Right forelimb (tissue), 1 donor: ENCODE data around the gene BFAR.
"Not testable (repeated sequence)": the region's sequence is repeated elsewhere in the genome, so short reads cannot be mapped to it uniquely, and the experiment has no call there.

Source experiments
- DNase-seq: peaks from one replicate; pipeline ENCODE4 v3.0.0-alpha.2; 2018

BFAR gene

GRCh38 chr16:14636179-14636950 lies 3.6 kb downstream of the BFAR start:
- DNase-seq: not testable (repeated sequence)

DNA sequence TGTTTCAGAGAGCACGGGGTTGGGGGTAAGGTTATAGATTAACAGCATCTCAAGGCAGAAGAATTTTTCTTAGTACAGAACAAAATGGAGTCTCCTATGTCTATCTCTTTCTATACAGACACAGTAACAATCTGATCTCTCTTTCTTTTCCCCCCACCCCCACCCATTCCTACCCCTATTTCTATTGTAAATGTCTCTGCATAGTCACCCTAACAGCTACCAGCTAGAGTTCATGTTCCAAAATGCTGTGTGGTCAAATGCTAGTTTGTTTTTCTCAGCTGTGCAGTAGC lies 4.1 kb downstream of the BFAR start:
- not testable (repeated sequence) for DNase-seq

DNA sequence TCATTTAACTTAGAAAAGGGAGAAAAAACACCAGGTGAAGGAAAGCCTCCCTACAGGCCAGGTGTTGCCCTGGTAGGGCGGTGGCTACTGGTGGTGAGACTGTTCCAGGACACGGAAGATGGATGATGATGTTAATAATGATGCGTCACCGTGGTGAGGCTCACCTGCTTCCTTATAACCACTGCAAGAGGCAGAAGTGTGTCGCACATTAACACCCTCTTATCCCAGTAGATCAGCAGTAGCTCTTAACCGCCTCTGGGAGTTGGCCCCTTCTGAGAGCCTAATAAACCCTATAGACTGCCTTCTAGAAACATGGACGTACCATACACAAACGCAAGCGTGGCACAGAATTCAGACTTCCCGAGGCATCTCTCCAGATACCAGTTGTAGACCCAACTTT lies 7.8 kb downstream of the BFAR start:
- DNase-seq: no peak

- DNase-seq: no peak
These were observed 8.5 kb downstream of the BFAR start for GRCh38 chr16:14641206-14641605.

GRCh38 chr16:14641926-14642325 lies 9.2 kb downstream of the BFAR start:
- no peak for DNase-seq

DNA sequence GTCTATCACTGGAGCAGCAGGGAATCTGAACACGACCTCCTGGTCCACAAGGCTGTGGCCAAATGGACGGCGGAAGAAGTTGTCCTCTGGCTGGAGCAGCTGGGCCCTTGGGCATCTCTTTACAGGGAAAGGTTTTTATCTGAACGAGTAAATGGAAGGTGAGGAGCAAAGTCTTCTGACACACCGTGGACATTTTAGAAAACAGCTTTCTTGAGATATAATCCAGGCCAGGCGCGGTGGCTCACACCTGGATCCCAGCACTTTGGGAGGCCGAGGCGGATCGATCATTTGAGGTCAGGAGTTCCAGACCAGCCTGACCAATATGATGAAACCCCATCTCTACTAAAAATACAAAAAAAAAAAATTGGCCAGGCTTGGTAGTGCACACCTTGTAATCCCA lies 17.1 kb downstream of the BFAR start:
- DNase-seq: no peak

GRCh38 chr16:14650629-14651028 lies 17.9 kb downstream of the BFAR start:
- DNase-seq: no peak

DNA sequence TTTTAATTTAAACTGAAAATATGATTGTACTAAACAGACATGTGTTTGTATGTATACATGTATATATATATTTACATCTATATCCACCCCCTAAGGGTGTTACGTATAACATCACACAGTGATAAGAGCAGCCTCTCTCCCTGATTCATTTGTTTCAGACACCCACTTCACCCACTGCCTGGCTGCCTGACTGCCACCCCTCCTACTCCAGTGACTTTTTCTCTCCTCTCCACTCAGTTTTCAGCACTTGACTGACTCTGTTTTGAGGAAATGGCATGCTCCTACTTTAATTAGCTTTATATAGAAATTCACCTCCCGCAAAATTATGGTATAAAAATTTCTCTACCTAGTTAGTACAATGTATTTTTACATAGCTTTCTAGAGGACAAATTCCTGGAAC lies 20.0 kb downstream of the BFAR start:
- DNase-seq: no peak

- no peak for DNase-seq
These were observed 25.3 kb downstream of the BFAR start for GRCh38 chr16:14658063-14658462.

DNA sequence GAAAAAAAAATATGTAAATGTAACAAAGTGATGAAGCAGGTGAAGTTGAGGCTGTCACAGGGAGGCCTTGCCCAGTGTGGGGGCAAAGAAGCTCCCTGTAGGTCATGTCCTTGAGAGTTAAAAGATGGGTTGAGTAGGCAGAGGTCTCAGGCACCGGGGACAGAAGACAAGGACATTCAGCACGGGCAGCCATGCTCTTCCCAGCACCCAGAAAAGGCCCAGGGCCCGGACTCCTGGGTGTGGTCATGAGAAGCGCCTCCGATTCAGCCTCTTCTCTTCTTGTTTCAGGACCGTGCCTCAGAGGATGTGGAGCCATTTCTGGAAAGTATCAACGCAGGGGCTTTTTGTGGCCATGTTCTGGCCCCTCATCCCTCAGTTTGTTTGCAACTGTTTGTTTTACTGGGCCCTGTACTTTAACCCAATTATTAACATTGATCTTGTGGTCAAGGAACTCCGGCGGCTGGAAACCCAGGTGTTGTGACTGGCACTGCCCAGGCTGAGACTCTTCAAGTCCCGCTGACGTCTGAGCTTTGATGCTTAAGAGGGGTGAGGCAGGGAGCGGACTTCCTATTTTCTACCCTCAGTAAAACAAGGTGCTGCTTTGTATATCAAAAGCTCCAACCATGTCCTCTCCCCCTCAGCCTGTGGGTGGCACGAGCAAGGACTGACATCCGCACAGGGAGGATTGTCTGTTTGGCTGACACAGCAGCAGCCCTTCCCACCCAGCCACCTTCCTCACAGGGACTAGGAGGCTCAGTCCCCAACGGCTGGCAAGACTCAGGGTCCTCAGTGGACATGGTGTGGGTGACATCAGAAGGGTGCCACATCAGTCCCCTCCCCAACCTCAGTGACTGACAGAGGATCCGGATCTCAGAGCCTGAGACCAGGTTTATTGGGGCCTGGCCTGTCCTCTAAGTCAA lies 34.9 kb downstream of the BFAR start:
- no peak for DNase-seq

DNA sequence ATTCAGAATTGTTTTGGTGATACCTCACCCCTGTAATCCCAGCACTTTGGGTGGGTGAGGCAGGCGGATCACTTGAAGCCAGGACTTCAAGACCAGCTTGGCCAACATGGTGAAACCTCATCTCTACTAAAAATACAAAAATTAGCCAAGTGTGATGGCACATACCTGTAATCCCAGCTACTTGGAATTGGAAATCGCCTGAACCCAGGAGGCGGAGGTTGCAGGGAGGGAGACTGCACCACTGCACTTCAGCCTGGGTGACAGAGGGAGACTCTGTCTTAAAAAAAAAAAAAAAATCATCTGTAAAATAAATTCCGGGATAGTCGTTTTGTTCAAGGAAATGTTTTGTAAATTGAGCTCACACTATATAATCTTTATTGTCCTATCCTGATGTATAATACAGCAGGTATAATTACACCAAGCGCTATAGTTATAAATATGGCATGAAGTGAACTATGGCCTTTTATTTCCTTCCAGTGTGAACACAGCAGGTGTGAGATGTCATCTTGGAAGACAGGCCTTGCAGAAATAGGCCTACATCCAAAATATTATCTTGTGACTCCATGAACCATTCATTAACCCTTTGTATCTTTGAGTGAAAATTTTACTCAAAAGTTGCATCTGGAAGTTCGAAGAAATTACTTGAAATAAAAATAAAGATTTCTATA lies 35.9 kb downstream of the BFAR start:
- no peak for DNase-seq

- DNase-seq: no peak
These were observed 37.0 kb downstream of the BFAR start for GRCh38 chr16:14669776-14670175.

DNA sequence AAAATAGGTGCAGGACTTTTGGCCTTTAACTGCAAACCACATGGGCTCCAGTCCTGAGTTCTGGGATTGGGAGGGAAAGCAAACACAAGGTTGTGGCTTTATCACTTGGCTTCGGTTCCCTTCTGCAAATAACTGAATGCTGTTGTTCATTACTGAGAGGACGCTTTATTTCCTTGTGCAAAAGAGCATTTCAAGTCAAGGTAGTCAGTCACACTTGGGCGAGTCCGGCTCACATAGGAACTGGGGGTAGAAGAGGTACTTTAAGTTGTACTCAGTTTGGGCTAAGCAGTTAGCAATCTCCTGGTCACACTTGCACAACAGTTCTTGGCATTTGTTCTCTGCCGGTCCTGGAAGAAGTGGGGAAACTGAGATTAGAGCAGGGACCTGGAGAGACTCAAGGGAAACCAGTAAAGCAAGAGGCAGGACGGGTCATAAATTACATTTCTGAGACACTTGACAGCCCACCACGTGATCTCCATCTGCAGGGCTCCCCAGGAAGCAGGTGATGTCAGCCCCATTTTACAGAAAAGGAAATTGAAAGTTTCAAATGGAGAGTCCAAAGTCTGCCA lies 39.7 kb downstream of the BFAR start:
- DNase-seq: no peak

DNA sequence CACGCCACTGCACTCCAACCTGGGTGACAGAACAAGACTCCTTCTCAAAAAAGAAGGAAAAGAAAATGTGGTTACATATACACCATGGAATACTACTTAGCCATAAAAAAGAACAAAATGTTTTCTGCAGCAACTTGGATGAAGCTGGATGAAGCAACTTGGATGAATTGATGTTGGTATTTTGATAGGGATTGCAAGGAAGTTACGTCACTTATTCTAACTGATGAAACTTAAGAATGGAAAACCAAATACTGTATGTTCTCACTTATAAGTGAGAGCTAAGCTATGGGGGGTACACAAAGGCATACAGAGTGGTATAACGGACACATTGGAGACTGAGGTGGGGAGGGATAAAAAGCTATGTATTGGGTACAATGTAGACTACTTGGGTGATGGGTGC lies 43.9 kb downstream of the BFAR start:
- DNase-seq: no peak

GRCh38 chr16:14677627-14678026 lies 44.9 kb downstream of the BFAR start:
- no peak for DNase-seq

GRCh38 chr16:14678748-14679497 lies 46.2 kb downstream of the BFAR start:
- DNase-seq: no peak

GRCh38 chr16:14680396-14680795 lies 47.6 kb downstream of the BFAR start:
- DNase-seq: not testable (repeated sequence)

- no peak for DNase-seq
These were observed 48.4 kb downstream of the BFAR start for GRCh38 chr16:14681115-14681514.

DNA sequence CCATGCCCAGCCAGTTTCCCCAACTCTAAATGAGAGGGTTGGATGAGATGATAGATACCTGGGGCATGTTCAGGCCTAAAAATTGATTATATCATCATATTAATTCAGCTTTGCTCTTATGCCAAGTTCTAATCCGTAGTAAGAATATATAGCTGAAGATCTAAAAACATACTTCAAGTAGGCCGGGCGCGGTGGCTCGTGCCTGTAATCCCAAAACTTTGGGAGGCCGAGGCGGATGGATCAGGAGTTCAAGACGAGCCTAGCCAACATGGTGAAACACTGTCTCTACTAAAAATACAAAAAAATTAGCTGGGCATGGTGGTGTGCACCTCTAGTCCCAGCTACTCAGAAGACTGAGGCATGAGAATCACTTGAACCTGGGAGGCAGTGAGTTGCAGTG lies 49.4 kb downstream of the BFAR start:
- no peak for DNase-seq

- not testable (repeated sequence) for DNase-seq
These were observed 53.4 kb downstream of the BFAR start for GRCh38 chr16:14685870-14686793.

GRCh38 chr16:14694129-14694528 lies 61.4 kb downstream of the BFAR start, which contains the start of gene PLA2G10:
Gene PLA2G10 (minus strand): TSS chr16:14694308. CDS start chr16:14694229, 79 bp downstream.
- not testable (repeated sequence) for DNase-seq
